Prostate gland (tissue), 2 donors: Measurements from ENCODE around the gene COA6.

ENCODE experiments used
- POLR2A ChIP-seq: fragments of 450-650 bp; IDR thresholded peaks from one replicate; pipeline ENCODE4 v1.6.1; 2016; ENCODE audit warnings: antibody characterized with exemption, mild to moderate bottlenecking
- TF ChIP-seq, protein P1 (sequence below), 4 experiments: fragments of 200-600 bp in 2 of 4; fragments of 450-650 bp in 2 of 4; sonication (generic) in 2 of 4; IDR thresholded peaks; 1 replicate in 3 of 4; 2 replicates in 1 of 4; pipeline ENCODE4 v1.5.1; 2016 to 2019; ENCODE audit warnings: antibody characterized with exemption in 4 of 4, mild to moderate bottlenecking in 2 of 4, moderate library complexity in 2 of 4

DNA sequence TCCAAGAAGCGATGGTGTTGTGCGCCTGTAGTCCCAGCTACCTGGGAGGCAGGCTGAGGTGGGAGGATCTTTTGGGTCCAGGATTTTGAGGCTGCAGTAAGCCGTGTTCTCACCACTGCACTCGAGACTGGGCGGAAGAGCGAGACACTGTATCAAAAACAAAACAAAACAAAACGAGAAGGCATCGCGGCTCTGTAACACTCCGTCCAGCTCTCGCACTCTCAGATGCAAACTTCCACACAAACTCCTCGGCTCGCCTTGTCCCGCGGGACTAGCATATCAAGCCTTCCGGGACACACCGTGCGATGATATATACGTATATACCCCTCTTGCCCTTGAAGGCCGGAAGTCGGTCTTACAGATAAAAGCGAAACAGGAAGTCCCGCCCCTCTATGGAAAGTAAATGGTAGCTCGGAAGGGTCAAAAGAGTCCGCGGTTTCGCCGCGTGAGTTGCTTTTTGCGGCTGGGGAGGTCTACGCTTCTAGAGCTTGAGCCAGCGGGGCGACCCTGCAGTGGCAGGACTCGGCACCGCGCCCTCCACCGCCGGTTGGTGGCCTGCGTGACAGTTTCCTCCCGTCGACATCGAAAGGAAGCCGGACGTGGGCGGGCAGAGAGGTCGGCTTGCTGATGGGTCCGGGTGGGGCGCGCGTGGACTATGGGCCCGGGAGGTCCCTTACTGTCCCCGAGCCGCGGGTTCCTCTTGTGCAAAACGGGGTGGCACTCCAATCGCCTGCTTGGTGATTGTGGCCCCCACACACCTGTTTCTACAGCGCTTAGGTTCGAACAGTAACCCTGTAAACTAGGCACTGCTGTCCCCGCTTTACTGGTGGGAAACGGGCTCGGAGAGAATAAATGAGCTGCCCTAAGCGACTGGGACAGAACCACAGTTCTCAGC lies at the start of gene COA6:
- TF ChIP-seq, protein P1, sequence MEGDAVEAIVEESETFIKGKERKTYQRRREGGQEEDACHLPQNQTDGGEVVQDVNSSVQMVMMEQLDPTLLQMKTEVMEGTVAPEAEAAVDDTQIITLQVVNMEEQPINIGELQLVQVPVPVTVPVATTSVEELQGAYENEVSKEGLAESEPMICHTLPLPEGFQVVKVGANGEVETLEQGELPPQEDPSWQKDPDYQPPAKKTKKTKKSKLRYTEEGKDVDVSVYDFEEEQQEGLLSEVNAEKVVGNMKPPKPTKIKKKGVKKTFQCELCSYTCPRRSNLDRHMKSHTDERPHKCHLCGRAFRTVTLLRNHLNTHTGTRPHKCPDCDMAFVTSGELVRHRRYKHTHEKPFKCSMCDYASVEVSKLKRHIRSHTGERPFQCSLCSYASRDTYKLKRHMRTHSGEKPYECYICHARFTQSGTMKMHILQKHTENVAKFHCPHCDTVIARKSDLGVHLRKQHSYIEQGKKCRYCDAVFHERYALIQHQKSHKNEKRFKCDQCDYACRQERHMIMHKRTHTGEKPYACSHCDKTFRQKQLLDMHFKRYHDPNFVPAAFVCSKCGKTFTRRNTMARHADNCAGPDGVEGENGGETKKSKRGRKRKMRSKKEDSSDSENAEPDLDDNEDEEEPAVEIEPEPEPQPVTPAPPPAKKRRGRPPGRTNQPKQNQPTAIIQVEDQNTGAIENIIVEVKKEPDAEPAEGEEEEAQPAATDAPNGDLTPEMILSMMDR (IDR thresholded peaks at IDR 0.05) = peak in 1 of 4 experiments; percentile 13
- peak; percentile 68 for TF ChIP-seq POLR2A
